HEK293T (cell line): ENCODE data around the gene CHRND.

Source experiments
- BHLHE40 ChIP-seq: fragments of 450-650 bp; IDR thresholded peaks from 2 replicates; pipeline ENCODE4 v1.6.1; 2016; ENCODE audit warnings: mild to moderate bottlenecking, moderate library complexity, borderline replicate concordance
- ELF4 ChIP-seq: fragments of 450-650 bp; IDR thresholded peaks from 2 replicates; pipeline ENCODE4 v1.6.1; 2017; ENCODE audit warnings: antibody characterized with exemption
- HDGF ChIP-seq: fragments of 450-650 bp; IDR thresholded peaks from 2 replicates; pipeline ENCODE4 v1.6.1; 2017; ENCODE audit warnings: antibody characterized with exemption, borderline replicate concordance
- NFRKB ChIP-seq: fragments of 450-650 bp; IDR thresholded peaks from 2 replicates; pipeline ENCODE4 v1.6.1; 2016; ENCODE audit warnings: mild to moderate bottlenecking, moderate library complexity
- TARDBP ChIP-seq: fragments of 450-650 bp; IDR thresholded peaks from 2 replicates; pipeline ENCODE4 v1.6.1; 2016

DNA sequence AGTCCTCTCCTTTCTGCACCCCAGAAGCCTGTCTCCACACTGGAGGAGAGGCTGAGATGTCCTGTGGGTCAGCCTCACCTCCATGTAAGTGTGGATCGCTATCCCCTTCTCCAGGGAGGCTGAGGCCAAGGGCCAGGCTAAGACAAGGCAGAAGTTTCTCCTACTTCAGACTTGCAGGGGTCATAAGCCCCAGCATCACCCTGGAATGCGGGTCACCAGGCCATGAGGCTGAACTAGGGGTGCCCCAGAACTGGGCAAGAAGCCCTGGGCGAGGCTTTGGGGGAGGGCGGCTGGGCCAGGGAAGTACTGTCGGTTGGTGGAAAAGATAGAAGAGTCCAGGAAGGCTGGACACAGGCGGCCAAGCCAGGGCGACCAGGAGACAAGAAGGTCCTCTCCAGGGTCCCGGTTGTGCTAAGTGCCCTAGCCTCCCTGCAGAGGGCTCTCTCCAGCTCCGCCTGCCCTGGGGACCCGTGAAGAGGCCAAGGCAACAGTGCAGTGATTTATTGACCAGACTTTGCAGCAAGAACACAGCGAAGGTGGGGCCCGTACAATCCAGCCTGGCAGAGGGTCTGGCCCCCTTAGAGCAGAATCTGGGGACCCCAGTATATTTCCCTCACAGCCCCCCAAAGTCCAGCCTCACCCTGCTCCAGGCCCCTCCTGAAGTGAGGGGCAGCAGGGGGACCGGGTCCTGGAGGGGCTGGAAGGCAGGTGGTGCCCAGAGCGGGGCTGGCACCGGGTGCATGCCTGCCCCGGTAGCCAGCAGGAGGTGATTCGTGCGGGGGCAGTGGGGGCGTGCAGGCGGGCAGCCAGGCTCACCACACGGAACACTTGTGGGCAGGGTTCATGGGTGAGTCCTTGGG is 46.4 kb upstream of the CHRND start:
- TF ChIP-seq BHLHE40 (no peak), HDGF (no peak), TARDBP (no peak), ELF4 (no peak), NFRKB (no peak)
